ENCODE data around the gene STXBP2.

Gene STXBP2

DNA sequence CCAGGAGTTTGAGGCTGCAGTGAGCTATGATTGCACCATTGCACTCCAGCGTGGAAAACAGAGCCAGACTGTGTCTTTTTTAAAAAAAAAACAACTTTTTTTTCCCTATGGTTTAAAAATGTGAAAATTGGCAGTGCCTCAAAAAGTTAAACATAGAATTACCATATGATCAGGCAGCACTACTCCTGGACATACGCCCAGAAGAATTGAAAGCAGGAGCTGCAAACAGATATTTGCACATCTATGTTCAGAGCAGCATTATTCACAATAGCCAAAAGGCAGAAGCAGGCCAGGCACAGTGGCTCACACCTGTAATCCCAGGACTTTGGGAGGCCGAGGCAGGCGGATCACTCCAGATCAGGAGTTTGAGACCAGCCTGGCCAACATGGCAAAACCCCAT is 28.2 kb downstream of the STXBP2 start:
- H3K27me3 ChIP-seq (ENCODE audit: insufficient read depth, low read length, poor library complexity), result no peaks in the 10 kb centered on the region
- no peak for DNase-seq
- ATAC-seq (ENCODE audit: insufficient read depth, low read depth), result no peak

DNA sequence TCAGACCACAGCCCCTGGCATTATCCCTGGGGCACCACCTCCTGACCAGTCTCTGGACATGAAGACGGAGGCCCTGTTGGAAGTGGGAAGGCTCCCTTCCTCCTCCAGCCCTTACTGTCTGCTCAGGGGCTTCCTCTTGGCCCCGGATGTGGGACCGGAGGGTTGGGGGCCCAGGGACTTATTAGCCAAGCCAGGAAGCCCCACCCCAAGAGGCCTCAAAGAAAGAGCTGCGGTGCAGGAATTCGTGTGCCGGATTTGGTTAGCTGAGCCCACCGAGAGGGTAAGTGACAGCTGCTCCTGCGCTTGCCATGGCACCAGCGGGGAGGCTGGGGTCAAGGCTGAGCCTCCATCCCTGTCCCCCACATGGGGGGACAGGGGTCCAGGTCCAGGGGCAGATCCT is 31.9 kb downstream of the STXBP2 start, which contains the start of gene RETN:
RETN (plus strand) TSS at position 208 of the 400 bp plus-strand sequence. CDS start 278 bp downstream, outside the sequence.
- peak within 1 kb of the TSS; percentile 57; the same call in 1 of the 2 replicates for H3K27ac ChIP-seq (ENCODE audit: low read length)
- no peaks in the 10 kb centered on the region for H3K79me2 ChIP-seq (ENCODE audit: insufficient read depth, low read length)
- ATAC-seq (ENCODE audit: insufficient read depth, low read depth), result peak; percentile 92
- no peak within 1 kb of the TSS for H2AFZ ChIP-seq (ENCODE audit: low read depth, low read length)
- peak; percentile 80 for DNase-seq
- H3K4me3 ChIP-seq (ENCODE audit: low read depth in 1 of 2, low read length in 2 of 2), result no peak within 1 kb of the TSS
- no peaks in the 10 kb centered on the region for H3K27me3 ChIP-seq (ENCODE audit: insufficient read depth, low read length, poor library complexity)
- peak within 1 kb of the TSS; percentile 7; the same call in 1 of the 2 replicates for H3K4me2 ChIP-seq (ENCODE audit: insufficient read depth, low read length)
- no peak for TF ChIP-seq EZH2 (IDR thresholded peaks at IDR 0.05; ENCODE audit: borderline replicate concordance, low read depth, low read length, severe bottlenecking)
- H3K9me3 ChIP-seq (ENCODE audit: insufficient read depth, low read length, severe bottlenecking), result no peaks in the 10 kb centered on the region
- no peaks in the 10 kb centered on the region for H4K20me1 ChIP-seq (ENCODE audit: insufficient read depth, low read length)
- no peaks in the 10 kb centered on the region for H3K36me3 ChIP-seq (ENCODE audit: insufficient read depth, low read length)
- H3K4me1 ChIP-seq (ENCODE audit: insufficient read depth, low read length), result peaks cover 11% of the 10 kb centered on the region
- H3K9ac ChIP-seq (ENCODE audit: low read depth, low read length), result no peak within 1 kb of the TSS

More for the DNA sequence above, 28.2 kb downstream of the STXBP2 start:
- TF ChIP-seq, protein P1, sequence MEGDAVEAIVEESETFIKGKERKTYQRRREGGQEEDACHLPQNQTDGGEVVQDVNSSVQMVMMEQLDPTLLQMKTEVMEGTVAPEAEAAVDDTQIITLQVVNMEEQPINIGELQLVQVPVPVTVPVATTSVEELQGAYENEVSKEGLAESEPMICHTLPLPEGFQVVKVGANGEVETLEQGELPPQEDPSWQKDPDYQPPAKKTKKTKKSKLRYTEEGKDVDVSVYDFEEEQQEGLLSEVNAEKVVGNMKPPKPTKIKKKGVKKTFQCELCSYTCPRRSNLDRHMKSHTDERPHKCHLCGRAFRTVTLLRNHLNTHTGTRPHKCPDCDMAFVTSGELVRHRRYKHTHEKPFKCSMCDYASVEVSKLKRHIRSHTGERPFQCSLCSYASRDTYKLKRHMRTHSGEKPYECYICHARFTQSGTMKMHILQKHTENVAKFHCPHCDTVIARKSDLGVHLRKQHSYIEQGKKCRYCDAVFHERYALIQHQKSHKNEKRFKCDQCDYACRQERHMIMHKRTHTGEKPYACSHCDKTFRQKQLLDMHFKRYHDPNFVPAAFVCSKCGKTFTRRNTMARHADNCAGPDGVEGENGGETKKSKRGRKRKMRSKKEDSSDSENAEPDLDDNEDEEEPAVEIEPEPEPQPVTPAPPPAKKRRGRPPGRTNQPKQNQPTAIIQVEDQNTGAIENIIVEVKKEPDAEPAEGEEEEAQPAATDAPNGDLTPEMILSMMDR (IDR thresholded peaks at IDR 0.05; ENCODE audit: borderline replicate concordance, extremely low read depth, low read length, poor library complexity, severe bottlenecking), result no peak
- no peak for TF ChIP-seq EZH2 (IDR thresholded peaks at IDR 0.05; ENCODE audit: borderline replicate concordance, low read depth, low read length, severe bottlenecking)
- no peak overlapping the region for H3K9ac ChIP-seq (ENCODE audit: low read depth, low read length)
- H4K20me1 ChIP-seq (ENCODE audit: insufficient read depth, low read length), result no peaks in the 10 kb centered on the region
- no peak overlapping the region for H3K4me2 ChIP-seq (ENCODE audit: insufficient read depth, low read length)
- H2AFZ ChIP-seq (ENCODE audit: low read depth, low read length), result no peak overlapping the region
- peaks cover 11% of the 10 kb centered on the region for H3K4me1 ChIP-seq (ENCODE audit: insufficient read depth, low read length)
- H3K36me3 ChIP-seq (ENCODE audit: insufficient read depth, low read length), result no peaks in the 10 kb centered on the region
- no peak overlapping the region for H3K27ac ChIP-seq (ENCODE audit: low read length)
- no peak overlapping the region for H3K4me3 ChIP-seq (ENCODE audit: low read depth in 1 of 2, low read length in 2 of 2)
- H3K79me2 ChIP-seq (ENCODE audit: insufficient read depth, low read length), result no peaks in the 10 kb centered on the region
- no peaks in the 10 kb centered on the region for H3K9me3 ChIP-seq (ENCODE audit: insufficient read depth, low read length, severe bottlenecking)

DNA sequence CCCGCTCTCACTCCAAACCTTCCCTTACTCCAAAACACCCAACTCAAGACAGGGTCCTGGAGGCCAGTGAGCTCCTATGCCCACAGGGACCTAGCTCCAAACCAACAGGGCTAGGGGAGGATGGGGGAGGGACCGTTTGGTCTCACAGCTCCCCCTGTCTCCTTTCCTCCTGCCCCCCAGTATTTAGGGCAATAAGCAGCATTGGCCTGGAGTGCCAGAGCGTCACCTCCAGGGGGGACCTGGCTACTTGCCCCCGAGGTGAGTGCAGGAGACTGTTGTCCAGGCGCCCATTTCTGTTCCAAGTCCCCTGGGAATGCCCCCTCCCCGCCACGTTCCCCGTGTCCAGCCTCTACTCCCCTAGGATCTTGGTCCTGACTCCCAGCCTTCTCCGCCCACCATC is 32.7 kb downstream of the STXBP2 start:
- TF ChIP-seq, protein P1 (IDR thresholded peaks at IDR 0.05; ENCODE audit: borderline replicate concordance, extremely low read depth, low read length, poor library complexity, severe bottlenecking), result no peak
- no peak for TF ChIP-seq EZH2 (IDR thresholded peaks at IDR 0.05; ENCODE audit: borderline replicate concordance, low read depth, low read length, severe bottlenecking)
- Histone ChIP-seq H3K4me2 (ENCODE audit: insufficient read depth, low read length) (no peak overlapping the region), H3K27ac (ENCODE audit: low read length) (no peak overlapping the region), H3K4me3 (ENCODE audit: low read depth in 1 of 2, low read length in 2 of 2) (no peak overlapping the region), H4K20me1 (ENCODE audit: insufficient read depth, low read length) (no peaks in the 10 kb centered on the region), H3K79me2 (ENCODE audit: insufficient read depth, low read length) (no peaks in the 10 kb centered on the region), H3K9ac (ENCODE audit: low read depth, low read length) (no peak overlapping the region), H3K9me3 (ENCODE audit: insufficient read depth, low read length, severe bottlenecking) (no peaks in the 10 kb centered on the region), H3K4me1 (ENCODE audit: insufficient read depth, low read length) (peaks cover 11% of the 10 kb centered on the region), H3K27me3 (ENCODE audit: insufficient read depth, low read length, poor library complexity) (no peaks in the 10 kb centered on the region), H2AFZ (ENCODE audit: low read depth, low read length) (no peak overlapping the region), H3K36me3 (ENCODE audit: insufficient read depth, low read length) (no peaks in the 10 kb centered on the region)
- ATAC-seq (ENCODE audit: insufficient read depth, low read depth) (no peak), DNase-seq (no peak)

DNA sequence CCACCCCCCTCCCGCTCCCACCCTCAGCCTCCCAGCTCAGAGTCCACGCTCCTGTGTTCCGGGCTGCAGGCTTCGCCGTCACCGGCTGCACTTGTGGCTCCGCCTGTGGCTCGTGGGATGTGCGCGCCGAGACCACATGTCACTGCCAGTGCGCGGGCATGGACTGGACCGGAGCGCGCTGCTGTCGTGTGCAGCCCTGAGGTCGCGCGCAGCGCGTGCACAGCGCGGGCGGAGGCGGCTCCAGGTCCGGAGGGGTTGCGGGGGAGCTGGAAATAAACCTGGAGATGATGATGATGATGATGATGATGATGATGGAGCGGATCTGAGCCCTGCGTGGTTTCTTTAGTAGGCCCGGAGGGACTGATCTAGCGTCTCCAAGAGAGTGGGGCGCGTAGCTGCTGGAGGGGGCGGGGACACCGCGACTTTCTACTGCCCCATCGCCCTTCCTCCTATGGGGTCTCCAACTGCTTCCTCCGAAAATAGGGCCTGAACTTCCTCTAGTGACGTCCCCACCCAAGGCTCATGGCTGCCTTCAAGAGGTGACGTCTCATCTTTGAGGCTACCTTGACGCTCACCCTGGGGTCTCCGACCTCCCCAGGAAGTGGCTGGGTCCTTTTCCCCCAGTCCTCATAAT is 33.4 kb downstream of the STXBP2 start:
- Histone ChIP-seq H3K27ac (ENCODE audit: low read length) (no peak overlapping the region), H4K20me1 (ENCODE audit: insufficient read depth, low read length) (no peaks in the 10 kb centered on the region), H3K27me3 (ENCODE audit: insufficient read depth, low read length, poor library complexity) (no peaks in the 10 kb centered on the region), H3K4me2 (ENCODE audit: insufficient read depth, low read length) (no peak overlapping the region), H3K4me3 (ENCODE audit: low read depth in 1 of 2, low read length in 2 of 2) (no peak overlapping the region), H2AFZ (ENCODE audit: low read depth, low read length) (no peak overlapping the region), H3K9me3 (ENCODE audit: insufficient read depth, low read length, severe bottlenecking) (no peaks in the 10 kb centered on the region), H3K9ac (ENCODE audit: low read depth, low read length) (no peak overlapping the region), H3K79me2 (ENCODE audit: insufficient read depth, low read length) (no peaks in the 10 kb centered on the region), H3K4me1 (ENCODE audit: insufficient read depth, low read length) (peaks cover 11% of the 10 kb centered on the region), H3K36me3 (ENCODE audit: insufficient read depth, low read length) (no peaks in the 10 kb centered on the region)
- no peak for DNase-seq
- TF ChIP-seq, protein P1 (IDR thresholded peaks at IDR 0.05; ENCODE audit: borderline replicate concordance, extremely low read depth, low read length, poor library complexity, severe bottlenecking), result no peak
- ATAC-seq (ENCODE audit: insufficient read depth, low read depth), result no peak

Data from DND-41 (cell line).